Measurements from ENCODE around the gene DNAJC4.

Gene DNAJC4

DNA sequence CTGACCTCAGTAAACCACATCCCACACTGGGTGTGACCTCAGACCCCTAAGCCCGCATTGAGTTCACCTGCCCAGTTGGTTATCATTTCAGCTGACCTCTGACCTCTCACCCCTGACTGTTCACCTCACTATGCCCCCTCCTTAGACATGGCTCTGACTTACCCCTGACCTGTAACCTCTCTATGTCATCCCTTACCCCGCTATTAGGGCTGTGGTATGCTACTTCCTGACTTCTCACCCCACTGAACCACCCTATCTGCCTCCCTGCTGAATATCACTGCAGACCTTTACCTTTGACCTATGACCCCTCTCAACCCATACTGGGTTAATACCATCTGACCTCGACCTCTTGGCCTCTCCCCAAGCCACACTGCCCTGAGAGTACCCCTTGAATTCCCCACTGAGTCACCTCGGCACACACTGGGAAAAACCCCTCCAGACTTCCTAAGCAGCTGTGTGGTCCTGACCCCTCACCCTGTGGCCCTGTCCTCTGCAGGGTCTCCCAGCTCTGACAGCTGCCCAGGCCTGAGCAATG, 29.3 kb downstream of the DNAJC4 start:
- DNase-seq (ENCODE audit: low read depth in 2 of 2): no peak

DNA sequence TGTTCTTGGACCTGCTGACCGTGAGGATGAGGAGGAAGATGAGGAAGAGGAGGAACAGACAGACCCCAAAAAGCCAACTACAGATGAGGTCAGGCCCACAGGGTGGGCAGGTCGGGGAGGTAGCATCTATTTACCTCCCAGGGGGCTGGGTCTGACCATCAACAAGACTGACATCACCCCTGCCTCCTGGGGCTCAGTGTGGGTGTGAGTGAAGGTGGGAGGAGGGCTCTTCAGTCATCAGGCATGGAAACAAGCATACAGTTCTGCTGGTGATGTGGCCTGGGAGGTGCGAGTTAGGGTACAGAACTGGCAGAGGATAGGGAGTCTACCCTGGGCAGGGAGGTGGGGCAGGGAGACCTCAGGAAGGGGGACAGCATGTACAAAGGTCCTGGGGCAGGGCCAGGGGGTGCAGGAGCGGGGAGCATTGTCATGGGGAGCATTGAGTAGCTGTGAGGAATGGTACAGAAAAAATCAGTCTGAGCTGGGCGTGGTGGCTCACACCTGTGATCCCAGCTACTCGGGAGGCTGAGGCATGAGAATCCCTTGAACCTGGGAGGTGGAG, 29.9 kb downstream of the DNAJC4 start:
- DNase-seq (ENCODE audit: low read depth in 2 of 2): no peak

DNA sequence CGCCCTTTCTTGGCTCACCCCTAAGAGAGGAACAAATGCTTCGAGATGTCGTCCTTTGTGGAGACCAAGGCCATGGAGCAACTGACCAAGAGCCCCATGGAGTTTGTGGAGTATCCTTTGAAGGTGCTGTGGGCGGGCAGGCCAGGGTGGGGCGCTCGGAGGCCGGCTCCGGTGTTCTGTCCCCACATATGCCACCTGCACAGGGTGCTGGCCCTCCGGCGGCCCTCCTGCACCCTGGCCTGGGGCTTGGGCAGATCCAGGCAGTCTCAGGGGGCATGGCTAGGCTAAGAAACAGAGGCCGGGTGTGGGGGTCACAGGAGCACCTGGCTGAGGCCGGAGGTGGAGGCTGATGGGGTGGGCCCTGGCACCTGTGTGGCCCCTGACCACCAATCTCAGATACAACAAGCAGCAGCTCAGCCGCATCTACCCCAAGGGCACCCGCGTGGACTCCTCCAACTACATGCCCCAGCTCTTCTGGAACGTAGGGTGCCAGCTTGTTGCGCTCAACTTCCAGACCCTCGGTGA, 31.3 kb downstream of the DNAJC4 start:
- no peak for DNase-seq (ENCODE audit: low read depth in 2 of 2)

DNA sequence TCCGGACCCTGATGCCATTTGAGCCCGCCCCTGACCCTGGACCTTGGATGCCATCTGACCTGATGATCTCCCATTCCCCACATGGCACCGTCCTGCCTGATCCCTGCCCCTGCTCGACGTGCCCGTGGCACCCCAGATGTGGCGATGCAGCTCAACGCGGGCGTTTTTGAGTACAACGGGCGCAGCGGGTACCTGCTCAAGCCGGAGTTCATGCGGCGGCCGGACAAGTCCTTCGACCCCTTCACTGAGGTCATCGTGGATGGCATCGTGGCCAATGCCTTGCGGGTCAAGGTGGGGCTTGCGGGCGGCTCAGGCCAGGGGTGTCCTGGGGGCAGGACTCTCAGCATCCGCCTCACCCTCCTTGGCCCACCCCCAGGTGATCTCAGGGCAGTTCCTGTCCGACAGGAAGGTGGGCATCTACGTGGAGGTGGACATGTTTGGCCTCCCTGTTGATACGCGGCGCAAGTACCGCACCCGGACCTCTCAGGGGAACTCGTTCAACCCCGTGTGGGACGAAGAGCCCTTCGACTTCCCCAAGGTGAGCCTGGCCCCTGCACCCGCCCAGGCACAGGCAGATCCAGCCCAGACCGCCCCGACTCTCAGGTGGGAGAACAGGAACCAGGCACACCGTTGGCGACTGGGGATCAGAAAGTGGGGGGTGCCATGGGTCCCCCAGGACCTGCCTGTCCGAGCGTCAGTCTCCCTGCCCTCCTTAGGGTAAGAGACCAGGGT, 32.1 kb downstream of the DNAJC4 start:
- DNase-seq (ENCODE audit: low read depth in 2 of 2): no peak

DNA sequence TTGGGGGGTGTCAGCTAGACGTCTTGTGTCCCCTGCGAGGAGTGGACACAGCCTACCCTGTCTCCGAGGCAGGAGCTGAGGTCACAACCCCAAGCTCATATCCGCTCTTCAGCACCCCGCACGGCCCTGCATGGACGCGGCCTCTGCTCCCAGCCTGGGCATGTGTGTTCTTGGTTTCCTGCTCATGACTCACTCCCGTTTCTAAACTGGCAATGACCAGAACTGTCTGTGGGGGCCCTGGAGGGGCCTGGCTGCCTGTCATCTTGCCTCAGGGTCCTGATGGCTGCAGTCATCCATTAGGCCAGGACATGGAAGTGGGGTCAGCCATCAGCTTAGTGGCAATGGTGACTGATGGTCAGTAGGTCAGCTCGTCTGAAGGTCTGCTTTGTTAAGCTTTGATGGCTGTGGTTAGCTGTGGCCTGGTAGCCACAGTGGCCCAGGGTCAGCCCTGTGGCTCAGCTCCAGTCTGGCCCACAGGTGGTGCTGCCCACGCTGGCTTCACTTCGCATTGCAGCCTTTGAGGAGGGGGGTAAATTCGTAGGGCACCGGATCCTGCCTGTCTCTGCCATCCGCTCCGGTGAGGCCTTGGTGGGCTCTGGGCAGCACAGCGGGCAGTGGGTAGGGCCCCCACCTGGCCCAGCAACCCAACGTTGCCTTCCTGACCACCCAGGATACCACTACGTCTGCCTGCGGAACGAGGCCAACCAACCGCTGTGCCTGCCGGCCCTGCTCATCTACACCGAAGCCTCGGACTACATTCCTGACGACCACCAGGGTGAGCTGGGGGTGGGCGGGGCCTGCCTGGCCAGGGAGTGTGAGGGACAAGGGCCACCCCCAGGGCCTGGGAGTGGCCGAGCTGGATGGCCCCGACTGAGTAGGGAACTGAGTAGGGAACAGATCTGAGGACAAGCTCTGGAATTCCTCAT, 32.9 kb downstream of the DNAJC4 start:
- no peak for DNase-seq (ENCODE audit: low read depth in 2 of 2)

DNA sequence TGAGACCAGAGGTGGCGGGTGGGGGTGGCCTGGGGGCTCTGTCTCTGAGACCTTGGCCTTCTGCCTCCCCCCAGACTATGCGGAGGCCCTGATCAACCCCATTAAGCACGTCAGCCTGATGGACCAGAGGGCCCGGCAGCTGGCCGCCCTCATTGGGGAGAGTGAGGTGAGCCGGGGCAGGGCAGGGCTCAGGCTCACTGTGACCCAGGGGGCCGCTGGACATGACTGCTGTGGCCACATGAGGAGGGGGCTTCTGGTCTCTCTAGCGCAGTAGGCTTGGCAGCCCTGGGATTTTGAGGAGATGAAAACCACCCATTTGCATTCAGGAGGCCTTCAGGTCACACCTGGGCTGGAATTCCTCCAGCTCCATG, 33.6 kb downstream of the DNAJC4 start:
- DNase-seq (ENCODE audit: low read depth in 2 of 2): no peak

DNA sequence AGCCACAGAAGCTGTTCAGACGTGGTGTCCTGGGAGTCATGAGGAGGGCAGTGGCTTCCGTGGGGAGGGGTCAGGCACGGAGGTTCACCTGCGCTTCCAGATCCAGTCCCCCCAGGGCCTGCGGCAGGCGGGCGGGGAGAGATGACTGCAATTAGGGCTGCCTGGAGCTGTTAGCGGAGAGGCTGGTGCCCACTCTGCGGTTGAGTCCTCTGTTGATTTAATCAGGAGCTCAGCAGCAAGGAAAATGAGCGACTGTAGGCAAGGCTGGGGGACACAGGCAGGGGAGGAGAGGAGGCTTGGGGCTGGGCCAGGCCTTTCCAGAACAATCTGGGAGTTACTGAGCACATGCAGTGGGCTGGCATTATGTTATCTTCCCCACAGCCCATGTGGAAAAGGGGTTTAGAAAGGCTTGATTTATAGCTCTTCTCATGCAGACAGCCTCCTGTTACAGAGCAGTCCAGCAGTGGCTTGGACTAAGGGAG, 34.1 kb downstream of the DNAJC4 start:
- DNase-seq (ENCODE audit: low read depth in 2 of 2): no peak

DNA sequence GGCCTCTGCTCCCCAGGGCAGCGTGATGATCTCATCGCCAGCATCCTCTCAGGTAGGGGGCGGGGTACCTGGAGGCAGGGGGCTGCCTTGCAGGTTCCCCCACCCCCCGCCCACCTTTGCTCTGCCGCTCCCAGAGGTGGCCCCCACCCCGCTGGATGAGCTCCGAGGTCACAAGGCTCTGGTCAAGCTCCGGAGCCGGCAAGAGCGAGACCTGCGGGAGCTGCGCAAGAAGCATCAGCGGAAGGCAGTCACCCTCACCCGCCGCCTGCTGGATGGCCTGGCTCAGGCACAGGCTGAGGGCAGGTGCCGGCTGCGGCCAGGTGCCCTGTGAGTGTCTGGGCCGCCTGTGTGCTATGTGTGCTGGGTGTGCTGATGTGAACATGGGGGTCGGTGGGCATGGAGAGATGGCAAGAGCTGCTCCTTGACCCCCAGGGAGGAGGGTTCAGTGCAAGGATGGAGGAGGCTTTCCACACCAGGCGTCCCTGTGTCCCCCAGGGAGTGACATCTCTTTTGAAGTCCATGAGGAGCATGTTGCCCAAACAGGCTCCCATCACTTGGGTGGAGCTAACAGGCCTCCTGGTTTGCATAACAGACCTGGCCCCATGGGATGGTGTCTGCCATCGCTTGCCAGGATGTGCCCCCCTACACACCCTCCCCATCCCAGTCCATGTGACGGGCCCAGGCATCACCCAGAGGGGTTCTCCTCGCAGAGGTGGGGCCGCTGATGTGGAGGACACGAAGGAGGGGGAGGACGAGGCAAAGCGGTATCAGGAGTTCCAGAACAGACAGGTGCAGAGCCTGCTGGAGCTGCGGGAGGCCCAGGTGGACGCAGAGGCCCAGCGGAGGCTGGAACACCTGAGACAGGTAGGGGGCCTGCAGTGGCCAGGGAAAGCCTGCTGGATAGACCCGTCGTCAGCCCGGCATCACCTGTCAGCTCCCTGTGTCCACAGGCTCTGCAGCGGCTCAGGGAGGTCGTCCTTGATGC, 35.1 kb downstream of the DNAJC4 start:
- DNase-seq (ENCODE audit: low read depth in 2 of 2): no peak

DNA sequence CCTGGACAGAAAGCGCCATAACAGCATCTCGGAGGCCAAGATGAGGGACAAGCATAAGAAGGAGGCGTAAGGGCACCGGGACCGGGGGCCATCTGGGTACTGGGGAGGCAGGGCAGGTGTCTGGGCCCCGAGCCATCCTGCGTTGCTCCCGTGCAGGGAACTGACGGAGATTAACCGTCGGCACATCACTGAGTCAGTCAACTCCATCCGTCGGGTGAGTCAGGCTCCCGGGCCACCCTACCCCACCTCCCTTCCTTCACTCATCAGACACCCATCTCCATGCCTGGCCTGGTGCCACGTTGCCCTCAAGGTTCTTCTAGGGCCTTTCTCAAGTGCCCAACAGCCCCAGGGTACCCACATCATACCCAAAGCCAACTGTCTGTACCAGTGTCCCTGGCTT, 36.0 kb downstream of the DNAJC4 start:
- DNase-seq (ENCODE audit: low read depth in 2 of 2): no peak

DNA sequence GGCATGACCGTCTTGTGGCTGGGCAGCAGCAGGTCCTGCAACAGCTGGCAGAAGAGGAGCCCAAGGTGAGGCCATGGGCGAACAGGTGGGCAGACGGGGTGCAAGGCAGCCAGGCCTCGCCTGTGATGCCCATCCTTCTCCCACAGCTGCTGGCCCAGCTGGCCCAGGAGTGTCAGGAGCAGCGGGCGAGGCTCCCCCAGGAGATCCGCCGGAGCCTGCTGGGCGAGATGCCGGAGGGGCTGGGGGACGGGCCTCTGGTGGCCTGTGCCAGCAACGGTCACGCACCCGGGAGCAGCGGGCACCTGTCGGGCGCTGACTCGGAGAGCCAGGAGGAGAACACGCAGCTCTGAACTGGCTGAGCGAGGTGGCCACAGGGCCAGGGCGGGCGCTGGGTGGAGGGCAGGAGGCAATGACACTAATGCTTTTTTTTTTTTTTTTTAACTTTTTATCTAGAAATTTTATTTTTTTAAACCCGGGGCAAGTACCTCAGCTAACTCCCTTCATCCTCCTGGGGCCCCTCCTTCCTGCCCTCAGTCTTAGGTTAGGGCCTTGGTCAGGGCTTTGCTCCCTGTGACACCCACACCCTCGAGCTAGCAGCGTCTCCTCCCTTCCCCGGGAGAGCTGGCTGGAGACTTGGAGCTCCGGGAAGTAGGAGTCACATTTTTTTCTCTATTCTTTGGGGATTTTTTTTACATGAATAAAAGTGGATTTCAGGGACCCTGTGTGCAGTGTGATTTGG, 37.0 kb downstream of the DNAJC4 start:
- no peak for DNase-seq (ENCODE audit: low read depth in 2 of 2)

DNA sequence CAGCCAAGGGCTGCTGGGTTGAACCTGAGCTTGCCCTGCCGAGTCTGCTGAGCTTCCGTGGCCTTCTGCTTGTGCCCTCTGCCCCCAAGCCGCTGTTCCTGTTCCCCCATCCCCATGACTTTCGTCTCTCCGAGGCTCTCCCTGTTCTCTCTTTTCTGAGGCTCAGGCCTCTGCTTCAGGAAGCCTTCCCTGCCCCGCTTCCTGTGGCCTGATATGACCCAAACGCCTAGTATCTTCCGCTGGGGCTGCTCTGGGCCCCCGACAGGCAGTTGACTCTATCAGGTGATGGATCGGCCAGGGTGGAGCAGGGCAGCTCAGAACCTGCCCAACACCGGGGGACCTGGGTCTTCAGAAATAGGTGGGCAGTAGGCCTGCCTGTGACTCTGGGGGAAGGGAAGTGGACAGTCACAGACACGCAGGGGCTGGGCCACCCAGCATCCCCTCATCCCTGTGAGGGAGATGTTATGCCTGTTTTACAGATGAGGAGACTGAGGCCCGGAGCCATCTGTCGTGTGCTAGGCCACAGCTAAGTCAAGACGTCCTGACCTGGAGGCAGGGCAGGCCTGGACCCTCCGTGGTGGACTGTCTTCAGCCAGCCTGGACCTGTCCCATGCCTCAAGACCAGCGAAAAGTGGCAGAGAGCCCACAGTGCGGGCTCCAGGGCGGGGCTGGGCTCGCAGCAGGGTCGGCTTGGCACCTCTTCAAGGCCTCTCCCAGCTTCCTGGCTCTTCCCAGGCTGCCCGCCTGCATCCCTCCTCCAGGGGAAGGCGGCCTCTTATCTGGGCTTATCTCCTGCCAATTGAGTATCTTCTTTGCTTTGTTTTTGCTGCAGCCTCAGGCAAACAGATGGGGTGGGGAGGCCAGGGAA, 37.9 kb downstream of the DNAJC4 start:
- no peak for DNase-seq (ENCODE audit: low read depth in 2 of 2)

DNA sequence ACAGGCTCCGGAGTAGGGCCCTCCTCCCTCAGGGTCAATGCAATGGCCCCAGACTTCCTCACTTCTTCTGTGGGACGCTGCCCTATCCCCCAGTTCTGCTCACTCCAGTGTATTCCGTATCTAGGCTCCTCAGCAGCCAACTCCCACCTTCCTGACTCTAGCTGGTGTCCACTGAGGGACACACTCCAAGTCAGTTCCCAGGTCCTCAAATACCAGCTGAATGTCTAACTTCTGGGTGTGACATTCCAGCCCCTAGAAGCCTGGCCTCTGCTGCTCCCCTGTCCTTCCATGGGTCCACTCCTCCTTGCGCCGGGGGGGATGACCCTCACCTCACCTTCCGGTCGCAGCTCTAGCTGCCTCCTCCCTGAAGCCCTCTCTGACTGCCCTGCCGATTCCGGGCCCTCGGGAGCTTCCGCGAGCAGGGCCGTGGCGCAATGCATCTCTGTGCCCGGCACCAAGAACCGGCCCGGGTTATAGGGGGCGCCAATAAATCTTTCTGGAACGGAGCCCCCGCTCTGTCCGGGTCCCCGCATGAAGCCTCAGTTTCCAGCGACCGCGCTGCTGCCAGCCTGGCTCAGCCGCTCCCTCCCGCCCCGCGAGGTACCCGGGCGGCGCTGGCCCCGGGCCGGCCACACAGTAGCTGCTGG, 38.7 kb downstream of the DNAJC4 start:
- no peak for DNase-seq (ENCODE audit: low read depth in 2 of 2)

DNA sequence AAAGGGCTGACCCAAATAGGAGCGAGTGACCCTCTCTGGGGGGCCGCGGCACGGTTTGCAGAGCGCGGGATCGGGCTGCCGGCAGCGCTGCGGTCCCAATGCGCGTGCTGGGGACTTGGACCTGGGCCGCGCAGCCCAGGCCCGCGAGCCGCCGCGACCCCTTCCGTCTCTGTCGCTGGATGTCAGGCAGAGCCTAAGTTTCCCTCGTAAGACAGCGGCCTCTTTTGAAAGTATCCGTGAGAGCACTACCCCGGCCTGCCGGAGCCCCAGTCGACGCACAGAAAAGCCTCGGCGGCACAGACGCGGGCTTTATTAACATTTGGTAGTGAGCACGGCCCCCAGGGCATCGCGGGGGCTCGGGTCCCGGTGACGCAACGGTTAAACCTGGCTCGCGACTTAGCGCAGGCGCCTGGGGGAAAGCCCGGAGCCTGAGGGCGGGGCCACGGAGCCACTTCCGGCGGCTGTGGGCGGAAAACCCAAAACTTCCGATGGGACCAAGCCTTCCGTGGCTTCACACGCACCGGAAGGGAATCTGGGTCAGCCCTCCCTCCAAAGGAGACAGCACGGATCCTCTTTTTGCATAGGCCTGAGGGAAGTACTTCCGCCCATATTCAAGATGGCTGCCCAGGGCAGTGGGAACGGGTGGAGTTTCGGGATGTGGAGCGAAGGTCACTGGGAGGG, 39.3 kb downstream of the DNAJC4 start:
- DNase-seq (ENCODE audit: low read depth in 2 of 2): peak; percentile 100

DNA sequence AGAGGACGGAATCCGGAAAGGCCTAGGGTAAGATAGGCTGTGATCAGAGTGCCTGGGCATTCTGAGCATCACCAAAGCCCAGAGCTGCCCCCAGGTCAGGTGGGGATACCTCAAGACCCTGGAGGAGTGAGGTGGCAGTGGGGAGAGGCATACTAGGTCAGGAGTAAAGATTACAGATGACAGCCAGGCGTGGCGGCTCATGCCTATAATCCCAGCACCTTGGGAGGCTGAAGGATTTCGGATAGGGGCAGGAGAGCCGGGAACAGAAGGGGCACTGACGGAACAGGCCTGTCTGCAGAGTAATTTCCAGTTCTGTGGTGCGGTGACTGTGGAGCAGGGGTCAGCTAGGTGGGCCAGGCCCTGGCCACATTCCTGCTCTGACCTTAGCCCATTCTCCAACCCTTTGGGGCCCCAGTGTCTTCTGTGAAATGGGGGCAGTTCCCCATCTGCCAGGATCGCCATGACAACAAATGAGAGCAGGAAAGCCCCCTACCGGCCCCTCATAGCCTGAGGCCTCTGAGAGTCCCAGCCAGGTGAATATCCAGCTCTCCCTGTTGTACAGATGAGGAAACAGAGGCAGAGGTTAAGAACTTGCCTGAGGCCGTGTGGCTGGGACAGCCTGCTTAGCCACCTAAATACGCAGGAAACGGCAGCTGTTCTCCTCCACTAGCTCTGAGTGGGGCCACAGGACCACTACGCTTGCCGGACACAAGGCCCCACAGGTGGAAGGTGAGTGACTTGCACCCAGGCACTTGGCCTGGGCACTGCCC, 44.9 kb downstream of the DNAJC4 start:
- no peak for DNase-seq (ENCODE audit: low read depth in 2 of 2)

DNA sequence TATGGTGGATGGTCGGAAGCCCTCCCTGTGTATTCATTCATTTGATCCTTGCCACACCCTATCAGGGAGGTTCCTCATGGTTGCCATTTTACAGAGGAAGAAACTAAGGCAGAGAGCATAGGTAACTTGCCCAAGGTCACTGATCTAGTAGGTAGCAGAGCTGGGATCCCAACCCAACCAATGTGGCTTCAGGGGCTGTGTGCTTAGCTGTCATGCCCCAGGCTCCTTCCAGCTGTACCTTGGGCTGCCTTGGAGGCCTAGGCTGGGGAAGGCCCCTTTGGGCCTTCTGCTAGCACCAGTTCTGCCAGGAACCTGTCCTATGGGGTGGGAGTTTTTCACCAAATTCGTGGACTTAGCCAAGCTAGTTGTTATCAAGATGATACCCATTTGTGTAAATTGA, 45.5 kb downstream of the DNAJC4 start:
- DNase-seq (ENCODE audit: low read depth in 2 of 2): no peak

DNA sequence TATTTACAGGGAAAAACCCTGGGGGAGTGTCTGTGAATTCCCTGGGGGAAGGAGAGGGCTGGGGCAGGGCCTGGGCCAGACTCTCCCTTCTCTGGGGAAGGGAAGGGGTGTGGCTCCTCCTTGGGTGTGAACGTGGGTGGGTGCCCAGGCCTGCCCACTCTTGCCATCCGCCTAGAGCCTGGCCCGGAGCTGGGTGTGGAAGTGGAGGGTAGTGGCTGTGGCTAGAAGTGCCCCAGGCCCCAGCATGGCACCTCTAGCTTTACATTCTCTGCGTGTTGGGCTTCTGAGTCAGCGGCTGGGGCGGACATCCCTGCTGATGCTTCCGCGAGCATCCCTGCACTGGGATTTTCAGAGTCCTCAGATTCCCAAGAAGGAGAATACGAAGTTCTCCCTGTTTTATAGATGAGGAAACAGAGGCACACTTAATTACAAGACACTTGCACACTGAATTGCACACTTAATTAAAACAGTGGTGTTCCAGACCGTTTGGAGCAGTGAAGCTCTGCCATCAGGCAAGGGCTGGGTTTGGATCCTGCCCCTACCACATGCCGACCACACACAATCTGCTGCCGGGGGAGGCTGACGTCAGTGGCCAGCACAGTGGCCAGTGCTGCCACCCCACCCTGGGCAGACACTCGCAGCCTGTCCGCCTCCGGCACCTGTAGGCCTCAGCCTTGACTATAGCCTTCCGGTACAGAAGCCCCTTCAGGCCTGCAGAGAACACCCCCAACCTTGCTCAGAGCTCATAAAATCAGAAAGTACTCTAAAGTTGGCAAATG, 46.5 kb downstream of the DNAJC4 start:
- no peak for DNase-seq (ENCODE audit: low read depth in 2 of 2)

Measured in fibroblast of skin of left quadriceps (primary cell).